Measurements from ENCODE around the gene DNMT3A.

Gene DNMT3A

DNA sequence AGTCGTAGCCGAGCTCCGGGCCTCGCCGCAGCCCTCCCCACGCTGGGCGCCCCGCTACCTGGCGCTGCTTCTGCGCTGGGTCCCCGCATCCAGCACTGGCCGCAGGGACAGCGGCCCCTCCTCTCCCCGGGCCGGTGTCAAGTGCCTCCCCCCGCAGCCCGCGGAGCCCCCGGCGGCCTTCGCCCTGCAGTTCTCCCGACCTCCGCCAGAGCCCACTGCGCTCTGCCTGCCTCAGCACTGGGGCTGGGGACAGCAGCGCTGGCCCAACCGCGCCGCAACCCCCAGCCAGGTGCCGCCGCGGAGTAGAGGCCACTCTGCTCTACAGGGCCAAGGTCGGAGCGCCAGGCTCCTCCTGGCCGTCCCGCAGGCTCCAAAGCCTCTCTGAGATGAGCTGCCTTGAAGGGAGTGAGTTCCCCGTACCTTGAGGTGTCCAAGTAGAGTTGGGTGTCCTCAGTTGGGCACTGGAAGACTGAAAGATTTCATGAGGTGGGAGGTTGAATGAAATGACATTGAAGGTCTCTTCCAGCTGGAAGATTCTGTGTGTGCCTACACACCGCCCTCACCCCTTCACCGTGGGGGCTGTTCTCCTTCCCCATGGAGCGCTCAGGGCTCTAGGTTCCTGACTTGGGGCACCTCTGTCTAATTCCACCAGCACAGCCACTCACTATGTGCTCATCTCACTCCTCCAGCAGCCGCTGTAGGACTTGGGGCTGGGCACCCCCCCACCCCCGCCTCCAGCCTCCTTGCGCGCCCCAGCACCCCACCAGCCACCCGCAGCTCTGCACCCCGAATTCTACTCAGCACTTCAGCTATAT lies 854 bp upstream of the DNMT3A start:
- DNase-seq = peak; percentile 81

DNA sequence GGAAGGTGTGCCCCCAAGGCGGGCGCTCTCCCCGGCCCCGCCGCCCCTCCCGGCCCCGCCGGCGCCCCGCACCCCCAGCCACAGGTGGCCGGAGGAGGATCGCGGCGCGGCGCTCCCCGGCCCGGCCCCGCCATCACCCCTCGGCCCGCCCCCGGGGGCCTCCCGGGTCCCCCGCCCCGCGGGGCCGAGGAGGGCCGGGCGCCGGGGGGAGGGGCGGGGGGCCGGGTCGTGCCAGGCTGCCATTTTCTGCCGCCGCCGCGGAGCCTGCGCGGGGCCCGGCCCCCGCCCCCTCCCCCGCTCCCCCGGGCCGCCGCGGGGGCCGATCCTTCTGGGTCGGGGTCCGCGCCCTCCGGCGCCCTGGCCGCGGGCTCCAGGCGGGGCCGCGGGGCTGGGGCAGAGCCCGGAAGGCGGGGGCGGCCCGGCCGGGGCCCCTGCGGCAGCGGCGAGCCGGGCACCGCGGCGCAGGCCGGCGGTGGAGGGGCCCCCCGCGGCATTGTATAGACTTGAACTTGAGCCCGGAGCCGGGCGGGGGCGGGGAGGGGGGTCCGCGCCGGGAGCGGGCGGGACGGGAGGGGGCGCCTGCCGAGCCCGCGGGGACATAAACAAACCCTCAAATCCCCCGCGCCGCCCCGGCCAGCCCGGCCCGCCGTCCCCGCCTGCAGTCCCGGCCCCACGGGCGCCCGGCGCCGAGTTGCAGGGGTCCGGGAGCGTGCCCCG lies 556 bp downstream of the DNMT3A start:
- DNase-seq = peak; percentile 76

DNA sequence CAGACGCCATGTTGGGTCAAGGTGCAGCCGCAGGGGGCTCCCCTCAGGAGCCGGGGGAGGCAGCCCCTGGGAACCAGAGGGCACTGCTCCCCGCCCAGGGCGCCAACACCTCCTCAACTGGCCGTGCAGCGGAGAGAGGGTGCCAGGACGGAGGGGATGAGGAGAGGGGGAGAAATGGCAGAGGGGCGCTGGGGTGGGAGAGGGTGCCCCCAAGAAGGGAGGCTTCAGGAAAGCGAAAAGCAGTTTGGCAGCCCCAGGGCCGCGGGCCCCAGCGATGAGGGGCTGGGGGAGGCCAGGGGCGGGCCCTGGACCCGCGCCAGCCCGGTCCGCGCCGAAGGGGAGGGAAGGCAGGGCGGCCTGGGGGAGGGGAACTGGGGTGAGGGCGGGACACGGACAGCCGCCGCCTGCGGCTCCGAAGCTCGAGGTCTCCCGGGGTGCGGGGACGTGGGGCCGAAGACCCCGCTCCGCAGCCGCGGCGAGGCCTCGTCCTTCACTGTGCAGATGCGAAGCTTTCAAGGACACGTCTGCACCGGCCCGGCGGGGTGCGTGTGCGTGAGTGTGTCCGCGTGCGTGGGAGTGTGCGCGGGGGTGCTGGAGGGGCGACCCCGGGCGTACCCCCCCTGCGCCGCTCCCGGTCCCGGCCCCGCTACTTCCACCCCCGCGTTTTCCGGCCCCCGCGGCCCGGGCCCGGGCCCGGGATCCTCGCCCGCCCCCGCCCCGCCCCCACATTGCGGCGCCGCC lies 1.4 kb downstream of the DNMT3A start:
- DNase-seq = peak; percentile 82

DNA sequence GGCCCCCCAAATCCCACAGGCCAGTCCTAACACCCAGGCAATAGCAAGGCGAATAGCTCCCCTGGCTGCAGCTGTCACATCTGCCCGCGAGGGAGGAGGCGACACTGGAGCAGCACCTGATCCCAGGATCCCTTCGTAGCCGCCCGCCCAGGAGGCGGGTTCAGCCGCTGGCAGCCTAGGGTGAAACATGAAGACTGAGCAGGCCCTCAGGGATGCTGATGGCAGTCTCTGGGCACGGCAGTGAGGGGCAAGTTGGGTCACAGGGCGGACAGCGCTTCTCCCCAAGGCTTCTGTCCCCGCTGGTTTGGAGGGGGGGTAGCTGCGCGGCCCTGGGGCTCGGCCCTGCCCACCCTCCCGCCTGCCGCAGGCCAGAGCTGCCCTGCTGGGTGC lies 1.9 kb downstream of the DNMT3A start:
- peak; percentile 84 for DNase-seq

DNA sequence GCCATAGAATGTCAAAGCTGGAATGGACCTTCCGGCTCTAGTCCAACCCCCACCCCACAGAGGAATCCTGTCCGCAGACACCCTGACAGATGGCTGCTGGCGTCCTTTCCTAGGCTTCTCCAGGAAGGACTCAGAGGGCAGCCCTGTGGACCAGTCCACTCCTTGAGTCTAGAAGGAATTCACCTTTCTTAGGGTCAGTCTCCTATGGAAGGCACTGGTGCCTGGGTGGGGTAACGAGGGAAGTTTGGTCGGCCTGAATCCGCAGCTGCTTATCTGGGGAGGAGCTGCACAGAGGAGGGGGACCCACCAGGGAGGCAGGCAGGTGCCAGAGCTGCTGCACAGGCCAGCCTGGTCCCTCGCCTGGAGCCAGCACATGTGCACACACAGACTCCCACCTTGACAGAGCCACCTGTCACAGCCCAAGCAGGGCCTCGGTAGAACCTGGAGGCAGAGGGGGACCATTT lies 2.5 kb downstream of the DNMT3A start:
- no peak for DNase-seq

DNA sequence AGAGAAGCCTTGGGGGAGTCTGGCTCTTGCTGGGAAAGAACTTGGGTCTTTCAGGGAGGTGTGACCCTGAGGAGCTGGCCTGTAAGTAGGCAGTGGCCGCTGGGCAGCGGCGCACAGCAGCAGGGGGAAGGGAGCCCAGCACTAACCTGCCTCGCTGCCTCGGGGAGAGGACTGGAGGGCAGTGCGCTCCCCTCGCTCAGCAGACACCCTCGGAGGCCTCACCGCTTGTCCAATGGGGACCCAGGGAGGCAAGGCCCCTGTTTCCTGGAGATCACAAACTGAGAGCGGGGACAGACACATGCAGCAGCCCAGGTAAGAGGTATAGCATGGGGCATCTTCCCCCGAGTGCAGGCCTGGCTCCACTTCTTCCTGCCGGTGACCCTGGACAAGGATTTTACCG lies 3.3 kb downstream of the DNMT3A start:
- no peak for DNase-seq

DNA sequence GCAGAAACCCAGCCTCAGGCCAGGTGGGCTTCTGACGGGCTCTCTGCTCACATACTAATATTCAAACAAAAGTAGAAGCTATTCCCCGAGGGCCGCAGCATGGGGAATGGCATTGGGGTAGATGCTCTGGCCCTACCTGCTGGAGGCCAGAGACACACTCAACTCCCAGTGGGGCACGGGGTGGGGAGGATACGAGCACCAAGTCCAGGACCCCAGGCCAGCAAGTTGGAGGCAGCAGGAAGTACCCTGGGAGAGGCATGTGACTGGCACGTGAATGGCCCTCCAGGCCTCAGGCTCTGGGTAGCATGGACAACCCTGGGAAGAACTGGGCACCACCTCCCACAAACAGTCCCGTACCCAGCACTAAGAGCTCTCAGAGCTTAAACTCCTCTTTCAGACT lies 3.8 kb downstream of the DNMT3A start:
- no peak for DNase-seq

DNA sequence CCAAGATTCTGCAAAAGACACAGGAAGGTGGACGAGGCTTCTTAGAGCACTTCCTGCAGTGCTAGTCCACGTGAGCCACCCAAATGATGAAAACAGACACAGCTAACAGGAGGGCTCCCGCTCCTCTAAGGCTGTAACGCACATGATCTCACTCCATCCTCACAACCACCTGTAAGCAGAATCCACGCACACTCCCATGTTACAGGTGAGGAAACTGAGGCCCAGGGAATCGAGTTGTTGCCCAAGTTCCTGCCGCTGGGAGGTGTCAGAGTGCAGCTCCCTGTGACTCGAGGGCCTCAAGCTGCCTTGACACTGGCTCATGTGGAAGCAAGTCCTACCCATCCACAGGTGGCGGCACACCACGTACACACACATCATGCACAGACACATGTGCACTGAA lies 4.4 kb downstream of the DNMT3A start:
- no peak for DNase-seq

DNA sequence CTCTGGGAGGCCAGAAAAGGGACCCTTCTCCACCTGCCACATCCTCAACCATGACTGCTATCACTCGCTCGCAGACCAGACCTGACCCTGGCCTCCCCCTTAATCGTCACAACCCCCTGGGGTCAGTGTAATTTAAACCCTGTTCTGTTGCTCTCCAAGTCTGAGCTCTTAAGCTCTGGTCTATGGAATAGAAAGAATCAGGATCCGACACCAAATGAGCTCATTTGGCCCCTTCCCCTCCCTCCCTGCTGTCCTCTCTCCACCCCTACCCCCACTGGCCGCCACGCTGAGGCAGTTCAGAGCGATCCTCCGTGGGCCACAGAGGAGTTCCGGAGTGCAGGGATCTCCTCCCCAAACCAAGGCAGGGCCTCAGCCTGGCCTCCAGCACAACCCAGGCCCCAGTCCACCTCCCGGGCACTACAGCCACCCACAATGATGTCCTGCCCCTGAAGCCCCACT lies 5.3 kb downstream of the DNMT3A start:
- DNase-seq = no peak

DNA sequence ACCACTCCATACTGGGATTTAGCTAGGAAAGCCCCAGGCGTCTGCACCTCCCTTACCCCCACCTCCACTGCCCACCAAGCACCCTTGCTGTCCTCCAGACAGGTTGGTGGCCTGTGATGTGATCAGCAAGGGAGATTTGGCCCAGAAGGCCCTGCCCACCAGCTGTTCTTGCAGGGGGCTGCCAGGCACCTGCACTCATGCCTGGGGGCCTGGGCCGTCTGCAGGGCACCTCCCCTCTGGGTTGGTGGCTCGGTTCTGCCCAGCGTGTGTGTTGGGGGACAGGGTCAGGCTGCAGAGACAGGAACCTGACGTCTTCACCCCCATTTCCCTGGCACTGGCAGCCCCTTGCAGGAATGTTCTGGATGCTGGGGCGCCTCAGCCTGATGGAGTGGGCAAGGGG lies 5.8 kb downstream of the DNMT3A start:
- DNase-seq = no peak

DNA sequence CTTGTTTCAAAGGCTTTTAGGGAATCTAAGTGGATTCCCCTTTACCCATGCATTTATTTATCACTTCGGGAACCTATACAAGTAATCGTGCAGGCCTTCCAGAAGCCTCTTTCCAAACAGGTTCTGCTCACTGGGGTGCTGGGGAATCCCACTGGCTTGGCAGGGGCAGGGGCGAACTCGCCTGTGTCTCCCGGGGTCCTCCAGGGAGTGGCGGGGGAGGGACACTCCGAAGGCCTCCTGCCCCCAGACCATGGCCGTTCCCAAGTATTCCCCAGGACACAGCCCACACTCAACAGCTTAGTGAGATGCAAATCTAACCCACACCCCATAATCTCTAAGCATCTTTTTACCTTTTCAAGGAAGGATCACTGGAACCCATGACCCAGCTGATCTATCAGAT lies 6.5 kb downstream of the DNMT3A start:
- DNase-seq = no peak

DNA sequence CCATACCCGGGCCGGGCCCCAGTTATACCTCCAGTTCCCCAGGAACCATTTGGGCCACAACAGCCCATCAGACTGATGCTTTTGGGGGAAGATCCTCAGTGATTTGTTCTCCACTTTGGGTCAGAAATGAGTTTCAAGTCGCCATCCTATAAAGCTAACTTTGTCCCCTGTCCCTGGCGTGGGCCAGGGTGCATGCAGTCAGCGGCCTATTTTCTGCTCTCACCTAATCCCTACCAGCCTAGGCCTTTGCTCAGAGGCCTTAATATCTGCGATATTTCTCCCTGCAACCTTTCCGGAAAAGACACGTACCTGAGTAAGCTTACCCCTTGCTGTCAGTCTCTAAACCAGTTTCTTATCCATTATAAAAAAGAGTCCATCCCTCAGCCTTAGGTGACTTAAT lies 7.2 kb downstream of the DNMT3A start:
- no peak for DNase-seq

DNA sequence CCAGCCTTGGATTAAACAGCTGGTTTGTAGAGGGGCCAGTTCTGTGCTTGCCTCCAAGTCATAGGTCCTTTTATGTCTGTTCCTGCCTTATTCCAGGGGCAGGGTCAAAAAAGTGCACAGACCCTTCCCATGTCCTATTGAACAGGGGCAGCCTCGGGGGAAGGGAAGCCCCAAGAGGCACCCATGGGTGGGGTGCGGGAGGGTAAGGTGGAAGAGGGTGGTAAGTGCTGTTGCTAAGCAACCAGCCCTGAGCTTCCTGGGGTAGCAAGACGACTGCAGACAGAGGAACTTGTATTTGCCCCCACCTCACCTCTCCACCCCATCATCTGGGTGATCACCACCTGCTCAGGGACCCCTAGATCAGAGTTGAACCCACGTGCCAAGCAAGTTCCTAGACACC lies 7.7 kb downstream of the DNMT3A start:
- no peak for DNase-seq

DNA sequence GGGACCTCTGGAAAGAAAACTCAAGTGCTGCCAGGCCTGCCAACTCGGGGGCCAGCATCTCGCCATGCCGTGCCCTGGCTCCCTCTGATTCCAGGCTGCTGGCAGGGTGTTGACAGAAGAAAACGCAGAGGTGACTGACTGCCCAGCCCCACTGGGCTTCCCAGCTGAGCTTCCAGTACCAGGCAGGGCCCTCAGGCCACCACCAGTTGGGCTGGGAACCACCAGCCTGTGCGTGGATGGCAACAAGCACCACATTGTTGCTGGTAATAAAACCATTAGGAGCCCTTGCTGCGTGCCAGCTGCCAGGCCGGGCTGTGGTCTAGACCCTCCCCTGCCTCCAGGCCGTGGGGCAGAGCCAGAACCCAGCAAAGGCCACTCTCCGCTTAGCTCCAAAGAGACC lies 9.2 kb downstream of the DNMT3A start:
- no peak for DNase-seq

DNA sequence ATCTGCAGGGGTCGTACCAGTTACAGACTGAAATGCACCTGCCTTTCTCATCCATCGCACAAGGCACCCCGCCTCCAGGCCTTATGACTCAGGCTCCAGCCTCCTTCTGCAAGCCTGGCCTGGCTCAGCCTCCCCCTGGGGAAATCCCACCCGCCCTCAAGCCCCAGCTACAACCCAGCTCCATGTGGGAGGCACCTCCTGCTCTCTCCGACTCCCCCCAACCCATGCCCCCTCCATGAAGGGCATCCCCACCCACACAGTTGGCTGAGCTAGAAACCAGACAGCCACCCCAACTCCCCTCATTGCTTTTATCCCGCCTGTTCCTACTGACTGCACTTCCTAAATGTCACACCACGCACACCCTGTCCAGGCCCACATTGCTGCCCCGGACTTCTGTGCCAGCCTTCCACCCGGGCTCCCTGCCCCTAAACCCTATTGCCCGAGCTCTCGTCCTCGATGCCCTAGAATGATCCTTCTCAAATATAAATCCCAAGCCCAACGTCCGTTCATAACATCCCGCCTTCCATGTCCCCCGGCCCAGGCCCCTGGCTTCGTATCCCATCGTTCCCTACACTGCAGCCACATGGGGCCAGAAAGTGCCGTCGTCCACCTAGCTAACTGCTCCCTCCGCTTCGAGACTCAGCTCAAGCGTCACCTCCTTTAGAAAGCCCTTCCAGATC lies 9.9 kb downstream of the DNMT3A start:
- no peak for DNase-seq

DNA sequence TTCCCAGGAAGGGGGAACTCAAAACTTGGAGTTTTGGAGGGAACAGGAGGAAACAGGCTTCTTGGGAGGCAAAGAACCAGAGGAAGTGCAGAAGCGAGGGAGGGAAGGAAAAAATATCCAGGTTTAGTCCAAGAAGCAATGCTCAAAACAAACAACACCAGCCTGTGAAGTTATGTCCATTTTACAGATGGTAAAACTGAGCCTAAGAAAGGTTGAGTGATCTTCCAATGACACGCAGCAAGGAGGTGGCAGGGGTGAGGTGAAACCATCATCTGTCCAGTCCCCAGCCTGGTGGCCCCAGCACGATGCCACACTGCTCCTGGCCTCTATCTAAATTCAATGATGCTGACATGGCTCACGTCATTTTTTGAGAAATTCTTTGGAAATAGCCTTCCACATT lies 10.8 kb downstream of the DNMT3A start:
- DNase-seq = no peak

DNA sequence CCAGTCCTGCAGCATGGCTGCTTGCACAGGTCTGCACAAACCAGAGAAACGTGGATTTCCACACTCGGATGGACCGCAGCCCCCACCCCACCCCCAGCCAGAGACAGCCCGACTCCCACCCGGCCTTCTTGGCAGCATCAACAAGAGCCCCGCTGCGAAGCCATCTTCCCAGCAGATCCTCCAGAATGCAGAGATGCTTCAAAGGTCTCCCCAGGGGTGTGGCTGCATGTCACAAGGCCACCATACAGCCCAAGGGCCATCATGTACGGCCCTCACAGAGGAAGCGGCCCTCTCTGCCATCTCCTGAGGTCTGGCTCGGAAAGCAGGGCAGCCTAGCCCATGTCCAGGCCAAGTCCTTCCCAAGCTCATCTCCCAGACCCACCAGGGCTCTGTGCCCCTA lies 11.5 kb downstream of the DNMT3A start:
- no peak for DNase-seq

DNA sequence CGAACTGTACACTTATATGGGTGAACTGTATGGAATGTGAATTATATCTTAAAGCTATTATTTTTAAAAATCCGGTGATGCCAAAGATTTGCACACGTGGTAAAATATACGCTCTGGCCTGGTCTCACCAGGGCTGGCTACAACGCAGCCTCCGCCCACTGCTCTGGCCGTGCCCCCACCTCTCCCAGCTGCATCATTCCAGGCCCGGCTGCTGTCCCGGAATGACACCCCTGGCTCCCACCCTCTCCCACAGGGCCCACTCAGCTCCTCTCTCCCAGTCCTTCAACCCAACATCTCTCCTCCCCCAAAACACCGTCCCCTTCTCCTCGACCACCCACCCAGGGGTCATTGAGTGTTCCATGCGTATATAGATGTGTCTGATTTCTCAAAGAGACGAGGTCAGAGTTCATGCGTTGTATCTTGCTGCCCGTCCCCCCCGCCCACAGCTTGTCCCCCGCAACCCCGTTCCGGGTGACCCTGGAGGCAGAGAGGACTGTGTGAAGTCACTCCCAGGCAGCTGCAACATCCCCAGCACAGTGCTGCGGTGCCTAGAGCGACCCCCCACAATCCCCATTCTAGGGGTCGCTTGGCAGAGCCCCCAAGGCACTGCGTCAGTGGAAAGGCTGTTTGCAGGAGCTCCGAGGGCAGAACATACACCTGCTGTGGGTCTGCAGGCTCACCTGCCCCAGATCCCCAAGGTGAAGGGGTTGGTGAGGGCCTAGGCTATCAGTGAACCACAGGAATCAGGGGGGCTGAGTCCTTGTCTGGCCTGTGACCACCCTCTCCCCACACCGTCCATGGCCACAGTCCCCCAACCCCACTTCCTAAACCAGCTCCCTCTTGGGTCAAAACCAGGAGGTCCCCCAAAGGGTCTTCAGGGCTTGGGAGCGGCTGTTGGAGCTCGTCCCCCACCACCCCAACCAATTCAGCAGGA lies 13.3 kb downstream of the DNMT3A start:
- no peak for DNase-seq

DNA sequence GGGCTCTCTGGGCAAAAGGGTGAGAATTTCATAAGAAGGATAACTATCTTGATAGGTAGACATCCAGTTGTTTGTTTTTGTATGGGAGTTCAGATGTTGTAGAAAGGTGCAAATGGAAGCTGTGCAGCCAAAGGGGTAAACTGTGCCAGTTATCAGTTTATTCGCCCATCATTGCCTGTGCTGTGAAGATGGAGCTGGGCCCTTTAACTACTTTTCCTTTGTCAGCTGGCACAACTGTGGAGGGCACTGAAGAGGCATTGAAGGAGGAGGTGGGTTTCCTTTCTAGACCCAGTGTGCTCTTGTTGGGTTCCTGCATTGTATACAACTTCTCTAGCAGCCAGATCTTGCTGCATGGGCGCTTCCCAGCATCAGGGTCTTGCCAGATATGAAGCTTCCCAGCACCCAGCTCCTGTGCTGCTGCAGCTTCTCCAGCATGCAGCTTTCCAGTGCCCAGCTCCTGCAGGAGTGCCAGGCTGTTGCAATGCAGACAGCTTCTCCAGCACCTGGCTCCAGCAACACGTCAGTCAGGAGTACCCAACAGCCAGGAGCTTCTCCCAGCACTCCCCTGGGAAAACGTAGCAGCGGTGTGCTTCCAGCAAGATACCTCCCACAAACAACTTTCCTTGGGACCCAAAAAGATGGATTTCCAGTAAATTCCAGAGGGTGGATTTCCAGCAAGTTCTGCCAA lies 15.3 kb downstream of the DNMT3A start:
- no peak for DNase-seq

DNA sequence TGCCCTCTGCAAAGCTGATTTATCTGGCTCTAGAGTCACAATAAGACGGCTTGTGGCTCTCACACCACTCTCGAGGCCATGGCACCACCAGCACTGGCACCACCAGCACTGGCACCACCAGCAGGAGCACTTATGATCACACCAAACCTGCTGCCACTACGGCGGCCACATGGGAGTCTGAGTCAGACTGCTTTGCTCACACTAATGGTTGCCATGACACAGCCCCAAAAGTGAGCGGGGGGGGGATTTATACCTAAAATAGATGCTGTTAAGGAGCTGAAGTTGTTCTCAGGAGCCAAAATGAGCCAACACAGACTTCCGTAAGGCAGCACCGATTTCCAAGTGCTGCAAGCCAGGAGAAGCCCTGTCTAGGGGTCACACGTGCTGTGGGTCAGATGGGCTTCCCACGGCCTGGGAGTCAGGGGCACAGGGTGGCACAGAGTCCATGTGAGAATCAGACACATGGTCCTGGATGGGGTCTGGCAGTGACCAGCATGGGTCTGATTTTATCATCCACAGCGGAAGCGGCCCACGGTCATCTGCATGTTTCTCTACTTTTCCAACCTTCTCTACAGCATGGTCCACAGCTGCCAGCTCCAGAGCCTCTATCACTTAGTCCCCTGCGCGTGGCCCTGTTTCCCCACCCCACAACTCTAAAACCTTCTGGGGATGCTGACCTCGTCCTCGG lies 16.7 kb downstream of the DNMT3A start:
- no peak for DNase-seq

DNA sequence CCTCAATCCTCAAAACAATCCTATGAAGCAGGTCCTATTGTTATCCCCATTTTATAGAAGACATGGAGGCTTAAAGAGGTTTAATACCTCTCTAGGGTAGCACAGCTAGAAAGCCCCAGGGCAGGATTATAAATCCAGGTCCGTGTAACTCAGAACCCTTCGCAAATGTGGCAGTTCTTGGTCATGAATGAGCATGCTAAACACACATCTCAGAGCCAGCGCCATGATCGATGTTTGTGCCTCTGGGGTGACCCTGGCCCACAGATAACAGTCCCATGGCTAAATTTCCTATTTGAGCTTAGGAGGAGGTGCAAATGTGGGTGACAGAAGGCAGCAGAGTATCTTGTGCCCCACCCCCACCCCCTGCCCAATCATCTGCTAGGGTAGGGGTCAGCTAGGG lies 17.5 kb downstream of the DNMT3A start:
- DNase-seq = no peak
